ENCODE data around the gene IL17B.

DNA sequence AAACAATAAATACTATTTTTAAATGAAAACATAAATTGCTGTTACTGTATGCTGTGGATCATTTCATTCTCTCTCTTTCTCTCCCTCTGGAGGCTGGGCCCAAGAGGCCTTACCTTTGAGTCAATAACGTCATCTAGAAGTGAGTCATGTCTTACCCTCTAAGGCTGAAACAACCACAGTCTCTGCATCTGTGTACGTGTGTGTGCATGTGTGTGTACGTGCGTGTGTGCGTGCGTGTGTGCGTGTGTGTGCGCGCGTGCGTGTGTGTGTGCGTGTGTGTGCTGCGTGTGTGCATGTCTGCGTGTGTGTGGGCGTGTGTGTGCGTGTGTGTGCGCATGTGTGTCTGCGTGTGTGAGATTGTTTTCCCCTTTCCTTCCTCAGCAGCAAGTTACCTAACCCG, 13.6 kb upstream of the IL17B start:
- TF ChIP-seq, protein P1, sequence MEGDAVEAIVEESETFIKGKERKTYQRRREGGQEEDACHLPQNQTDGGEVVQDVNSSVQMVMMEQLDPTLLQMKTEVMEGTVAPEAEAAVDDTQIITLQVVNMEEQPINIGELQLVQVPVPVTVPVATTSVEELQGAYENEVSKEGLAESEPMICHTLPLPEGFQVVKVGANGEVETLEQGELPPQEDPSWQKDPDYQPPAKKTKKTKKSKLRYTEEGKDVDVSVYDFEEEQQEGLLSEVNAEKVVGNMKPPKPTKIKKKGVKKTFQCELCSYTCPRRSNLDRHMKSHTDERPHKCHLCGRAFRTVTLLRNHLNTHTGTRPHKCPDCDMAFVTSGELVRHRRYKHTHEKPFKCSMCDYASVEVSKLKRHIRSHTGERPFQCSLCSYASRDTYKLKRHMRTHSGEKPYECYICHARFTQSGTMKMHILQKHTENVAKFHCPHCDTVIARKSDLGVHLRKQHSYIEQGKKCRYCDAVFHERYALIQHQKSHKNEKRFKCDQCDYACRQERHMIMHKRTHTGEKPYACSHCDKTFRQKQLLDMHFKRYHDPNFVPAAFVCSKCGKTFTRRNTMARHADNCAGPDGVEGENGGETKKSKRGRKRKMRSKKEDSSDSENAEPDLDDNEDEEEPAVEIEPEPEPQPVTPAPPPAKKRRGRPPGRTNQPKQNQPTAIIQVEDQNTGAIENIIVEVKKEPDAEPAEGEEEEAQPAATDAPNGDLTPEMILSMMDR (IDR thresholded peaks at IDR 0.05): no peak
- no peak for TF ChIP-seq POLR2AphosphoS5 (IDR thresholded peaks at IDR 0.05)

Data from upper lobe of left lung (tissue), 4 donors.